Embryonic facial prominence (tissue), 1 donor: ENCODE data around the gene ROBO1.

ENCODE experiments used
- DNase-seq: peaks from one replicate; pipeline ENCODE4 v3.0.0-alpha.2; 2016; ENCODE audit errors: extremely low spot score

The ROBO1 gene

DNA sequence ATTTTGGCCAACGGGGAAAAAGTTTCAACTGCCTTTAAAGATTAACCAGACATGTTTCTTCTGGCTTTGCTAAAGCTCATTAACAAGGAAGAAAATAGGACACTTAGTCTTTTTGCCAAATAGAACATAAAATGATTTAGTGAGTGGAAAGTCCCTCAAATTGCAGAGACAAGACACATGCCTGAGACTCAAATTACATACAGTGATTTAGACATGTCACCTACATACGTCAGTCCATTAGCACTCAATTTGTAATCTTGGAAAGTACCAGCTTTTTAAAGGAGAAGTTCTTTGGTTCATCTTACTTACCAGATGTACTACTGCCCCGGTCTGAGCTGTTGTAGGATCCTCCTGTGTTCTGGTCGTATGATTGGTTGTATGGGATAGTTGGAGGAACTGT lies 1134.2 kb downstream of the ROBO1 start:
- no peak for DNase-seq

DNA sequence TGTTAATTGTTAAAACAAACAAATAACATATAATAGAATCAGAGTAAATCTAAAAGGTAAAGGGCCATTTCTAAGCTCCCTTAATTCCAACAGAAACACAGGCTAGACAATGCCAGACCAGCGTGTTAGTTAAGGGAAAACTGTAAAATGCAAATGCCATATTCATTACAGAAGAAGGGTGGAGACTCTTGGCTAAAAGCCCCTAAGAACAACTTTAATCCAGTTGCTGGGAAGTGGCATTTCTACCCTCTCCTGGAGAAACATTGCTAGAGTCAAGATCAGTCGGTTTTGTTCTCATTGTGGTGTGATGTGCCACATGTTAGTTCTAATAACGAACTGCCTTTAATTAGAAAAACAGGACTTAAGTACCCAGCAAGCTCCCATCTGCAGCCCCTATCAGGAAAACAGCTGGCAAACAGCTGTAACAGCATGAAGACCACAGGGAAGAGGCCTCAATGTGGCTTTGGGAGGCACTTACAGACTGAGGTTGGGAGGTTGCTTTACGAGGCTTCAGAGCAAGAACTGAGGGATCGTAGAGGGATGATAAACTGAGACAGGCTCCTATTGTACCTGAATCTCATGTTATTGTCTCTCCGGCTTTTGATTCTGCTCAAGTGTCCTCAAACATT lies 1134.8 kb downstream of the ROBO1 start:
- no peak for DNase-seq

DNA sequence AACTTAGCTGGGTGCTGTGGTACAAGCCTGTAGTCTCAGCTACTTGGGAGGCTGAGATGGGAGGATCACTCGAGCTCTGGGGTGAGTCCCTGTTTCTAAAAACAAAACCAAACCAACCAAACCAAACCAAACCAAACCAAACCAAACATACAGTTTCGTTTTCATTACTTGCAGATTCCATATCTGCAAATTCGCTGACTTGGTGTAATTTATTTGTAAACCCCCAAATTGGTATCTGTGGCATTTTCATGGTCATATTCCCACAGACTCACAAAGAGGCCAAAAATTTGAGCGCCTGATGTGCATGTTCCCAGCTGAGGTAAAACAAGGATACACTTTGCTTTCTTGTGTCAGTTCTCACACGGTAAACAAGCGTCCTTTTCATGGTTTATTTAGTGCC lies 1138.3 kb downstream of the ROBO1 start:
- no peak for DNase-seq

DNA sequence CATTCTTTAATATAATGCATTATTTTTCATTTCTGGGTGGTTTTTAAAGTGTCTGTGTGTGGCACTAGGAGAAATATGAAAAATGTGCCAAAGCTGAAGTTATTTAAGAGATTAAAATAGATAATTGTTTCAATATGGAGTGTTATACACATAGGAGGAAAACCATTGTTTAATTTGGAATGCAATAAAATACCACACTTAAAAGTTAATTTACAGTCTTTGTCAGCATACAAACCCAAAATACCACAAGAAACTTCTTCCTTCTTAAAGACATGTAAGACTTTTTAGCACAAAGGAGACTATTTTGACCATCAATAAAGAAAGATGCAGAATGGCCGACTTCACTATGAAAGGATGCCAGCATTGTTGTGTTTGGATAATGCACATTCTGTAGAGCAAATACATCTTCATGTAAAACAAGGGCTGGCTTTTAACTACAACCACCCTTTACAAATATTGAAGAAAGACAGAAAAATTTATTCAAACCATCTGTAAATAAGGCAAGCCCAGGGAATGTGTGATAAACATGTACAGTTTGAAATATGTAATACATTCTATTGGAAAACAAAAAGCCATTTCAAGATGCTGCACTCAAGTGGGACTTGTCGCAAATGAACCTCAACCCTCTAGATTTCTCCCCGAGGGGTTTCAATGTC lies 1146.6 kb downstream of the ROBO1 start:
- DNase-seq: no peak

DNA sequence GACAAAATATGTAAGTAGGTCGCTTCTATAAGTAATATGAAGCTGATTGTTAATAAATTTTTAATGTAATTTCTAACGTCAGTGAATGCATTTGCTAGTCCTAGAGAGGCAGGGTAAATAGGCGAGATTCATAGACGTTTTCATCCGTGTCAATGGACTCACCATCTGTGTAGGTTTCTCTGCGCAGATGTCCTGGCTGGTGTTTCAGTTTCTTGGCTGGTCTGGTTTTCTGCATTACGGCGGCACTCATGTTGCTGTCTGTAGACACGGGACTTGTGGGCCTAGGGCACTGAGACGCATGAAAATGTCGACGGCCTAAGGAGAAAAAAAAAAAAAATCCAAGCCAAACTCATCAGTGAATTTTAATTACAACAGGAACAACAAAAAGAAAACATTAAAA lies 1153.3 kb downstream of the ROBO1 start:
- no peak for DNase-seq

DNA sequence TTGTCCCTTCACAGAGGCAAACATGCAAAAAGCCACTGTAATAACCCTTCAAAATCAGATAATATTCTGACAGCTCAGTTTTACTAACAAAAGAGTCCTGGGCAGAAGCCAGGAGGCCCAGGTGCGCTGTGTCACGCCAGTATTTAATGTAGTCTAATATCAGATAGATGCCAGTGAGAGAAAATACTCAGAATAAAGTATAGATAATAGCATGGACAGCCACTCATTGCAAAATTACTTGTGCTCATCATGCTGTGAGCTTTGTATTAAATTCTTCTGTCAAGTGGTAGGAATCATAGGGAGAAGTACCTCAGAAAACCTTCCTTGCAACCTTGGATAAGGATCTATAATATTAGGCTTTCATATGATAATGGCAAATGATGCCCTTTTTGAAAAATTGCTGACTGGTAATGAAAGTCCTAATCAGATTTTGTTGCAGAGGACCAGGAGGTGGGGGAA lies 1154.3 kb downstream of the ROBO1 start:
- DNase-seq: no peak

DNA sequence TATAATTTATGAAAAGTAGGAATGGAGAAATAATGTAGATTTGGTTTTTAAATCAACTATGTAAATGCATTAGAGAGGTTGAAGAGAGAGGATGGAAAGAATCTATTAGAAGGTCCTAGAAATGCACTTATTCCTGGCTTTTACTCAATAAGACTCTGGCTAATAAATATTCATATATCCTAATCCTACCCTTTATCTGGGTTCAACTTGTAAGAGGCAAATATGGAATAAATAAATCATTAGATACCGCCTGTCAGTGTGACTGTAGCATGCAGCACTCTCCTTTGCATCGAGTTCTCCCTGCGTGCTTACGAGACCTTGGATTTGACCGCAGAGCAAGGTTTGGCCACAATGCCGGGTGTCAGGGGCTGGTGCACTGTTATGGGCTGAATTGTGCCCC lies 1156.5 kb downstream of the ROBO1 start:
- DNase-seq: no peak

DNA sequence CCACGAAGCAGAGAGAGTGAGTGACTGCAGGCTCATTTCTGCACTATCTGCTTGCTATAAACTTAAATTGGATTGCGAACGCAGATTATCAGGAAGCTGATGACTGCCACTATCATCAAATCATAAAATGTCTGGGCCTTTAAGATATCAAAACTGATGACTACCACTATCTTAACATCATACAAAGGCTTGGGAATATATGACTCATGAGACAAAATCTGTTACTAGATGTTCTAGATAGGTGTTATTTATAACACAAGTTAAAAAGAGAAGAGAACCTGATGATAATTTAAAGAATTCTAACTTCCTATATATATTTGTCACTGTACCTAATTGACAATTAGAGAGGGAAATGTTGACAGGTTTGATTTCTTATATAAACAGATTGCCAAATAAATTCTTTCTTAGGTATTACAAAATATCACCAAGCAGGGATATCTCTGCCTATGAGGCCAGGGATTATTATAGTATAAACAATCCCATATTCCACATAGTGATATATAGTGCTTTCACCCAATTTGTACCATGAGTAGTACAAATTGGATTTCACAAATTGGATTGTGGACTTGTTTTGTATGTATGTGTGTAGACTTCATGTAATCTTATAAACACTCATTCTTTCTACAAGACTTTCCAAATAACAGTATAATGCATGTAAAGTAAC lies 1157.2 kb downstream of the ROBO1 start:
- DNase-seq: no peak

DNA sequence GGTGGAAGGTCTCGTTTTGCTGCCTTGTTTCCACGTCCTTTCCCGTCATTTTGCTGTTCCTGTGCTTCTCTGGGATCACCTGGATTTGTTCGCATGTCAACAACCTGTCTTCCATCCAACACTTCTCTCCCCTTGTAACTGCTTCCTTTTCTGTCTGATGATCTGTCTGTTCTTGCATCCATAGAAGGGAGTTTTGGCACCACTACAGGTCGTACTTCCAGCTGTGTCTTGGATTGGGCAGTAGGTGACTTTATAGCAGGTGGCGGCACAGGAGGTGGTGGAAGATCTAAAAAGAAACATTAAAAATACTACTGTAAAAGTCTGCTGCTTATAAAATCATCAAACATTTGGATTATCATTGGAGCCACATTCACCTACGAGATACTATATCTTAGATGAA lies 1161.0 kb downstream of the ROBO1 start:
- no peak for DNase-seq

DNA sequence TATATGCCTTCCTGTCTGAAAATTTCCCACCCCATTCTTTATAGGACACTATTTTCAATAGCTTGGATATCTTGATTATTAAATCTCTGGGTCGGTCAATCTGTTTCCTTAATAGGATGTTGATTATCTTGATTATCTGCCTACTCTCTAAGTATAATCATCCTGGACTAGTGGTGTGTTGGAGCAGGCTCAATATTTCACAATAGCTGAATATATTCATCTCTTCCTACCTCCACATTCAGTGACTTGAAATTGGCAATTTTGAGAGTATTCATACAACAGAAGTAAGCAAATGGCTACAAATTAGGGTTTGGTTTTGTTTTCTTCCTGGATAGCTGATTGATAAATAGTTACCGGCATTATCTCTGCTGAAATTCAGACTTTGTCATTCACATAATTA lies 1162.6 kb downstream of the ROBO1 start:
- DNase-seq: no peak

DNA sequence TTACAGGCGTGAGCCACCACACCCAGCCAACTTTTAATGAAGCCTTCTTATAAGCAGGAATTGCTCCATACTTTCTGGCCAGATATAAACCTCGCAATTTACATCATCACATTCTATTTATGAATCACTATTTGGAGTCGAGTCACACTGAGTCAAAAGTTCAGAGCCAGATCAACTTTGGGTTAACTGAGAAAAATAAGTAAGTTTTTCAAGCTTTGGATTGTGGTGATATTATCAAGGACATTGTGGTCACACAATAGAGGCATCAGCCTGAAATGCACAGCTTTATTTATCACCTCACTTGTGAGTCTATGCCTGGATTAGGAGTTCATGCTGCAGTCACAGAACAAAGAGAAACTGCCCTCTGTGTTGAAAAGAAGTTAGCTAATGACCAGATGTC lies 1163.5 kb downstream of the ROBO1 start:
- DNase-seq: no peak

DNA sequence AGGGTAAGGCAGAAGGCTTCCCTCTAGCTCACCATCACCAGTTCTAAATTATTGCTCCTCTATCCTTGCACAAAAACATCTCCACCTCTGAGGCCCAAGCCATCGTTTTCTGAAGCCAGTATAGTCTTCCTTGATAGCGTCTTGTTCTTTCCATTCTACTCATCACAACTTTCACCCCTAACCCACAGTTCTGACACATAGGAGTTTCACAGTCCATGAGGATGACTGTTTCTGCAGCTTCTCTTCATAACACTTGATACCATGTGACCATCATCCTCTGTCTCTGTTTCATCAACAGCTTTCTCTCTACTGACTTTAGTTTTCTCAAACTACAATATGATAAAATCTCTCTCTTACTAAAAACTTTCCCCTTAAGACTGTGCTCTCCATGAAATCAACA lies 1166.5 kb downstream of the ROBO1 start:
- no peak for DNase-seq

DNA sequence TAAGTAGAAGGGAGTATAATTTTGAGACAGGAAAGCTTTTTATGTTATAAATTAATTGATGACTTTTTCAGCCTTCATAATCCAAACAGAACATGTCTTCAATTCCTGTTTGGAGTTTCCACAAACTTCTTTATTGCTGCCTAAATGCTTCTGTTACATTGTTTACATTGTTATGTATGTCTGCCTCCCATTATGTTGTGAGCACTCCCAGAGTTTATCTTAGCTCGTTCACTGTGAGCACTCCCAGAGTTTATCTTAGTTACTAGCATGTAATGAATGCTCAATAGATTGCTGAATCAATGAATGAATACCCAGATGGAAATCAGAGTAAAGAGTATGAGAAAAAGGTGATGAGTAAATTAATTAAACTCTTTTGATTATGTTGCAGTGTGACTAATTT lies 1178.0 kb downstream of the ROBO1 start:
- no peak for DNase-seq

DNA sequence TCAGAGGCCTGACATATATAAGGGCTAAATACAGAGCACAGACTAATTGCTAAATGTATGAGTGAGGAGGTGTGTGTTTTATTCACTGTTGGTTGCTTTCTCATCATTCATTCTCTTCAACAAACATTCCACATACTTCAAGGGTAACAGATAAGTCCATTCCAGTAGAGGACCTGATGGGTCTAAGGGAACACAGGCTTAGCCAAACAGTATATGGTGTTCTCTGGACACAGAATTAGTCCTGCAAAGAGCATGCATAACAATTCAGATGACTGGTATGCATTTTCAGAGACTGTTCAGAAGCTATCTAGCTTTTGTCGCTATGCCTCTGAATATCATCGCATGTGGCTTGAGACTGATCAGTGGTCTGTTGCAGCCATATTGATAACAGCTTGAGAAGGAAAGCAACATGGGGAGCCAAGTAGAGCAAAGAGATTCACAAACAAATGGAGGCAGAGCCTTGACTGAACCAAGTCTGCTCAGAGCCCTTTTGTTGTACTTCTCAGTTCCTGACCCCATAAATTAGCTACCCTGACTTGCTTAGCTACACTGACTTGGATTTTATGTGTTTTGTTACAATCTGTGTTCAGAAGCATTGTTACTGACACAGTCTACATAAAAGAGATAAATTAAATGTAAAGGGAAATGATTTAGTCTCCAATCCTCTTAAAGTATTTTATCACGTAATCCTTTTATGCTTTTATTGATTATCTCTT lies 1178.7 kb downstream of the ROBO1 start:
- DNase-seq: no peak

DNA sequence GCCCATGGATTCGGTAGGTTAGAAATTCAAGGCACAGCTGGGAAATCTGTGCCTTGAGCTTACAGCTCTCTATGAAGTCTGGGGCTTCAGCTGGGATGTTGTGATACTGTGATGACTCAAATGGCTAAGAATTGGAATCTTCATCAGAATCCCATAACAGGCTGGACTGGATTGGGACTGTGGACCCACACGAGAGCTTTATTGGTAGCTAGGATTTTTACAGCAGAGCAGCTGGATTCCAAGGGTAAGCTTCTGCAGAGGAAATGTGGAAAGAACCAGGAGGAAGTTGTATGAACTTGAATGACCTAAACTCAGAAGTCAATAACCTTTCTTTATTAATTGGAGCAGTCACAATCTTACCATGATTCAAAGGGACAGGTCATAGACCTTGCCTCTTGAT lies 1187.1 kb downstream of the ROBO1 start:
- DNase-seq: no peak

DNA sequence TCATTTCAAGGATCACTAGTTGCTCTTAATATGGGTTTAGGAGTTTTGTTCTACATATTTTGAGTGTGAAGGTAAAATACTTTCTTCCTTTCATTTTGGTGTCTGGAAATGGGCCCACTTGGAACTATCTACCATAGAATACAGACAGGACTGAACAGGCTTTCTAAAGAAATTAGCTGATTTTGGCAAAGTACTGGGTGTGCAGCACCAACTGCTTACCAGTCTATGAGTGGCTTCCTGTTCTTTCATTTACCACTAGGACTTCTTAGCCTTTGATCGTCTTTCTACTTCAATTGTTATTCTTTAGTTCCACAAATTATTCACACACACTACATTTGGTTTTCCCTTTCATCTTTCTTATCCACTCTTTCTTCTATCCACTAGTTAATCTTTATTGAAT lies 1196.3 kb downstream of the ROBO1 start:
- DNase-seq: no peak

DNA sequence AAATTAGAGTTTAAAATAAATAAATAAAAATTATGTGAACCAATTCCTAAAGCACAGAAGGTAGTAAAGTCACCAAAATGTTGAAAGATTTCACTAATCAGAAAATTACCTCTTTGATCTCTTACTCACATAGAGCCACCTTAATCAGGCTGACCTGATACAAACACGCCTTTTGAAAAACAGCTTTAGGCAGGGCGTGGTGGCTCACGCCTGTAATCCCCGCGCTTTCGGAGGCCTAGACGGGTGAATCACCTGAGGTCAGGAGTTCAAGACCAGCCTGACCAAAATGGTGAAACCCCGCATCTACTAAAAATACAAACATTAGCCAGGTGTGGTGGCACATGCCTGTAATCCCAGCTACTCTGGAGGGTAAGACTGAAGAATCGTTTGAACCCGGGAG lies 1197.3 kb downstream of the ROBO1 start:
- no peak for DNase-seq

DNA sequence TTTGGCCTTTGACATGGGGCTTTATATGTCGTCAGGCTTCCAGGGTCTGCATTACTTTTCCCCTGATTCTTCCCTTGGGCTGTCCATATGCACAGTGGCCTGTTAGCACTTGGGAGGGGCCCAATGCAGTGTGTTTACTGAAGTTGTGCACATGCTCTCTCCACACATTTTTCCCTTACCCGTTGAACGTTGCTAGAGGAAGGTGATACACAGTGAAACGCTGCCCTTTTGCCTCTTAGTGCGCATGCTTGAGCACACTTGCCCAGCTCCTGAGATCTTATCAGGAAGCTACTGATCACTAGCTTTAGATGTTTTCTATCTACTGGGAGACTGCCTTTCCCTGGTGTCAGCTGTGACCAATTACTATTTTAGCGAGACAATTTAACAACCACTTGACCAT lies 1198.0 kb downstream of the ROBO1 start:
- DNase-seq: no peak

DNA sequence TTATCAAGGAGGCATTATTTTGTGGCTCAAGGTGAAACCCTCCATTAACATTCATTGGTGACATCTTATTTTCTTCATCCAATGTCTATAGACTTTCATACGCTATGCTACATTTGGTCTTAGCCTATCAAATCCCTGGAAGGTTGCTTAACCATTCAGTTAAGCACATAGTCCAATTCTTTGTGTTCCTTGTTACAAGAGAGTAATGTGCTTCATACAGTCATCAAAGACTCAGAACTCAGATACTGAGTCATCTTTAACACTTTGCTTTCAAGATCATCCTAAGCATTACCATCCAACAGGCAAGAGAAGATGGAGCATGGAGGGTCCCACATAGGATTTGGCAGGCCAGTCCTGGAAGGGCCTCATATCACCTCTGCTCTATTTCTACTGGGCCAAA lies 1202.1 kb downstream of the ROBO1 start:
- DNase-seq: no peak

DNA sequence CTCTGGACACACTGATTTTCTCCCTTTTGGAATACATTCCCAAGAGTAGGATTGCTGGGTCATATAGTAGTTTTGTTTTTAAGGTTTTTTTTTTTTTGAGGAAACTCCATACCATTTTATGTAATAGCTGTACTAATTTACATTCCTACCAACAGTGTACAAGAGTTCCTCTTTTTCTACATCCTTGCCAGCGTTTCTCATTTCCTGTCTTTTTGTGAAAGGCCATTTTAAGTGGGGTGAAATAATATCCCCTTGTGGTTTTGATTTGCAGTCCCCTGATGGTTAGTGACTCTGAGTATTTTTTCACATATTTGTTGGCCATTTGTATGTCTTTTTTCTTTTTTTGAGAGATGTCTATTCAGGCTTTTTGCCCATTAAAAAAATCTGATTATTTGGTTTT lies 1205.5 kb downstream of the ROBO1 start:
- DNase-seq: no peak
